Ishikawa (cell line): ENCODE measurements around the gene MAT2B.

Experiments
- CREB1 ChIP-seq: IDR thresholded peaks from 2 replicates; pipeline ENCODE4 v1.6.1; 2012; ENCODE audit warnings: low read depth
- EP300 ChIP-seq: IDR thresholded peaks from 2 replicates; pipeline ENCODE4 v1.6.1; 2012; ENCODE audit warnings: borderline replicate concordance
- RAD21 ChIP-seq: IDR thresholded peaks from 2 replicates; pipeline ENCODE4 v1.6.1; 2012; ENCODE audit warnings: low read depth
- REST ChIP-seq: IDR thresholded peaks from 2 replicates; pipeline ENCODE4 v1.6.1; 2012; ENCODE audit warnings: low read depth, mild to moderate bottlenecking
- TAF1 ChIP-seq: IDR thresholded peaks from 2 replicates; pipeline ENCODE4 v1.6.1; 2012; ENCODE audit warnings: low read depth, mild to moderate bottlenecking

GRCh38 chr5:163498886-163499285, 6.5 kb upstream of the MAT2B start:
- TF ChIP-seq CREB1 (no peak), RAD21 (no peak), TAF1 (no peak), EP300 (no peak), REST (no peak)
